GM19452 (cell line): ENCODE results near the gene LCN1.
"Not testable (repeated sequence)": the region's sequence is repeated elsewhere in the genome, so short reads cannot be mapped to it uniquely, and the experiment has no call there.

ENCODE experiments used
- ATAC-seq: cut with Tn5 transposase; IDR thresholded peaks from one replicate; pipeline ENCODE4 v1.9.1; 2021; ENCODE audit not compliant: unreplicated experiment

The LCN1 gene

DNA sequence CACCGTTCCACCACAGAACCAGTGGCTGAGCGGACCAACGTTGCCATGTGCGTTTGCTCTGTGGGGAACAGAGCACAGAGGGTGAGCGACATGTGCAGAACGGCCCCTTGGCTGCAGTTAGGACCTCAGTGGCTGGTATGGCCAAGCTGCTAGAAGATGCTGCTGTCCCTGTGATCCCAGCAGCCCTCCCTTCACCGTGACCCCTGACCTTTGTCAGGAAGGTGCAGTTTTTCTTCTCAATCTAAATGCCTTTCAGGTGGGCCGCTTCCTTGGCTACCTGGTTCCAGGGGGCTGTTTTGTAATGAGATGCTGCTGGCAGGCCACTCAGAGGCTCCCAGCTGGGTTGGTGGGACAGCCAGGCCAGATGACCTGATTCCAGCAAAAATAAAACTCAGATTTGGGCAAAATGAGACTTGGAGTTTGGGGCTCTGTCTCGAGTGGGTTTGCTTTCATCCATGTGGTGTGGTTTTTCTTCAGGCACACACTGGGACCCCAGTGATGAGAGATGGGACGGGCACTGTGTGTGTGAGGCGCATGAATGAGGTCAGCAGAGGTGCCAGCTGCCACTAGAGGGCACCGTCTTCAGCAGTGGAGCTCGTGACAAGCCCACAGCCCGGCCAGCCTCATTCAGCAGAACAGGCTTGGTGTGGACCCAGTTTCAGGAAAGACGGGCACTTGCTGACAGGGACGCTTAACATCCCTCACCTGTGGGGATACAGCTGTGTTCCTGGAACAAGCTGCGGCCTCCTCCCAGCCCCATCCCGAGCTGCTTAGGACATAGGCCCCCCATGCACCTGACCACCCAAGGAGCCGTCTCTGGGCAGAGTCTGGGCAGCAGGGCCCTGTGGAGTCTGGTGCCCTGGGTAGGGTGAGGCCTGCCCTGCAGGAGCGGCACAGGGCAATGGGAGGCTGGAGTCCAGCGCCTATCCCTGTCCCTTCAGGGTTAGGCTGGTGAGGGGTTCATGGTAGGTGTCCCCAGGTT is 16.7 kb upstream of the LCN1 start:
- no peak for ATAC-seq

GRCh38 chr9:135505406-135506187 is 15.6 kb upstream of the LCN1 start:
- no peak for ATAC-seq

GRCh38 chr9:135506327-135507103 is 14.7 kb upstream of the LCN1 start:
- ATAC-seq = no peak

GRCh38 chr9:135507104-135508035 is 13.9 kb upstream of the LCN1 start:
- no peak for ATAC-seq

DNA sequence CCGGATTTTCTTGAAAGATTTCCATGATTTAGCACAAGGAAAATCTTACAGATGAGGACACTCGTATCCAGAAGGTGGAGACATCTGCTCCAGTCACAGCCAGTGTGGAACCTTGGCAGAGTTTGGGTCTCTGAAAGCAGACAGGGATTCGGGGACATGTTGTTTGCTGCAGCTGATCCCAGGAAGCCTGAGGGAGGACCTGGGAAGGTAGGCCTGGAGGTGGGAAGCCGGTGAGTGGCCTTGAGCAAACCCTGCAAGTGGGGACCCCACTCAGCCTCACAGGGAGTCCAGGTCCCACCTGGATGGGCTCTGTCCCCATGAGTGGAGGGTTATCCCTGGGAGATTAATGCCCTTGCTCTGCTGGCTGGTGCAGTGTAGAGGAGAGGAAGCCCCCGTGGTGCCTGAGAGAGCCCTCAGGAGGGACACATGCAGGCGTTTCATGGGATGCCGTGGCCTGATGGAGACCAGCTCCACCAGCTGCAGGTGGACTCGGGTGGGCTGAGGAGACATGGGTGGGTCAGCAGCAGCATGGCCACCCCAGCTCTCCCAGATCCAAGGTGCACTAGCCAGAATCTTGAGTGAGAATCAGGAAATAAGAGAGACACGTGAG is 12.9 kb upstream of the LCN1 start:
- no peak for ATAC-seq

DNA sequence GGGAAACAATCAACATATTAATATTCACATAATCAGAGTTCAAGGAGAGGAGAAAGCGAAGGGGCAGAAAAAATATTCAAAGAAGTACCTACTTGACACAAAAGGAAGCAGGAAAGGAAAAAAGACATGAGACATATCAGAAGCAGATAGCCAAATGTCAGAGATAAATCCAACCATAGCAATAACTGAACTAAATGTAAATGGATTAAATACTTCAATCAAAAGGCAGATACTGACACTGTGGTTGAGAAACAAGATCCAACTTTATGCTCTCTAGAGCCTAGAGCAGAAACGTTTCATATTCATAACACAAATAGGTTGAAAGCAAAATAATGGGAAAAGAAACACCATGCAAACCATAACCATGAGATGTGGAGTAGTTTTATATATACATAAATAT is 11.8 kb upstream of the LCN1 start:
- ATAC-seq = no peak

GRCh38 chr9:135512241-135512603 is 9.0 kb upstream of the LCN1 start:
- ATAC-seq = no peak

DNA sequence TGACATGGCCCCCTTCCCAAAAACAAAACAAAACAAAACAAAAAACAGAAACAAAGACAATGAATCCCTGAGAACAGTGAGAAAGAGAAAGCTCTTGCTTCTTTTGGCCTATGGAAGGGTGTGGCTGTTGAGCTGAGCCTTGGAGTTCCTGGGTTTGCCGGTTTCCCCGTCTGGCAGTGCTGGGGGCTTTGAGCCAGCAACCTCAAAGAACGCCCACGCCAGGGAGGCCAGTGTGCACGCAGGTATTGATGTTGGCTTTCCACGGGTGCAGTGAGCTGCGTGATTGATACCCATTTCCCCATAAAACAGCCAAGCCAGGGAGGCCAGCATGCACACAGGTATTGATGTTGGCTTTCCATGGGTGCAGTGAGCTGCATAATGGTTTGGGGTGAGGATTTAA is 8.3 kb upstream of the LCN1 start:
- no peak for ATAC-seq

GRCh38 chr9:135513351-135513846 is 7.8 kb upstream of the LCN1 start:
- no peak for ATAC-seq

GRCh38 chr9:135513906-135514305 is 7.3 kb upstream of the LCN1 start:
- not testable (repeated sequence) for ATAC-seq

DNA sequence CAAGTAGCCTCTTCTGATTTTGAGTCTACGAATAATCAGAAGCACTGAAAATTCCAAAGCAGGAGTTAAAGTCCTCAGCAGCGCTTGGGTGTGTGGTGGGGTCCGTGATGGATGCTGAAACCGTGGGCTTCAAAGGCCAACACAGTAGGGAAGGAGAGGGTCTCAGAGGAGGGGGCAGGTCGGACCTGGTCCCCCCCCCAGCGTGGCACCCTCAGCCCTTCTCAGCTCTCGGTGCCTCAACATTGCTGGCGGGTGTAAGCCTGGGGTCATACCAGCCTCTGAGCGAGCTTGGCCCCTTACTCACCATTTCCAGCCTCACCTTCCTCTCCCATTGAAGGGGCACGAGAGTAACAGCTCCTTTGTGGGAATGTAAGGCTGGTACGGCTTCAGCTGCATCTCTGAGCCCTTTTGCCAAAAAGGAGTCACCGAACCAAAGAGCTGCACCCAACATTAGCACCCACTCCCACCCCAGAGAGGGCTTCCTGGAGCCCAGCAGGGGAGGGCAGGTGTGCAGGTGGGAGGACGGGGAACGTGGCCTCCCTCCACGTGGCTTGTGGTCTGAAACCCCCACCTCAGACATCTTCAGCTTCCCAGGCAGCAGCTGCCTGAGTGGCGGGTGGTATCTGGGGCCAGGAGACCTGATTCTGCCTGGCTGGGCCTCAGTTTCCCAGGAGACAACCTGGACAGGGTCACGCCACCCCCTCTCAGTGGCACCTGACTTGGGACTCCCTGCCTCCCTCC is 6.7 kb upstream of the LCN1 start:
- no peak for ATAC-seq

DNA sequence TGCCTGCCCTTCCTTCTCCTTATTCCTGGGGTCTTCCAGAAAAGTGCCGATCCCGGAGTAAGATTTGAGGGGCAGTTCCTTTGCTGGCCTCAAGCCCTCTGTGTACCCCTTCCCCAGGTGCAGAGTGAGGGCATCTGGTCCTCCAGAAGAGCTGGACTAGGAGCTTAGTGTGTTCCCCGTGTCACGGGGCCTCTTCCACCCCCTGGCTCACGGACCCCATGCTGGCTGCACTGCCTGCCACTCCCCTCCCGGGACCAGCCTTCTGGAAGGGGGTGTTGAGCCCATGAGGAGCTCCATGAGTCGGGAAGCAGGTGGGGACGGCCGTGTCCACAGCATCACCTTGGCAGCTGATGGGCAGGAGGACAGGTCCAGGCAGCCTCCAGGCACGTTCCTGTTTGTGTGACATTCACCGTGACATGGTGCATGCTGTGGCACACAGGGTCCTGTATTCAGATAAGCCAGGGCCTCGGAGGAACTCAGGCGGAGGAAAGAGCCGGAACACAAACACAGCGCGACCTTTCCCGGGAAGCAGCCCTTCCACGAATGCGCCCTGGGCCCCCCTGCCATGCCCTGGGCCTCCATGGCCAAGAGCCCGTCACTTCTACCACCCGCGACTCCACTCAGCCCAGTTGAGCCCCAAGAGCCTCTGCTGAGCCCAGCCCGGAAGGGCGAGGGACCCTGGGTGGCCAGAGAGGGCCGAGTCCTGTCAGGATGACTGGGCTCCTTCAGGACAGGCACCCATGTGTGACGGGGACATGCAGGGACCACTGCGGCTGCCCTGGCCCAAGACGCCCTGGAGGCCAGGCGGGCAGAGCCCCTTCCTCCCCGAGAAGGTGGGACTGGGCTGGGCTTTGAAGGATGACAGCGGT is 5.9 kb upstream of the LCN1 start:
- no peak for ATAC-seq

GRCh38 chr9:135516132-135516860 is 4.9 kb upstream of the LCN1 start:
- no peak for ATAC-seq

GRCh38 chr9:135517407-135517822 is 3.8 kb upstream of the LCN1 start:
- no peak for ATAC-seq

GRCh38 chr9:135519179-135519971 is 1.9 kb upstream of the LCN1 start:
- ATAC-seq = no peak

- ATAC-seq = no peak
Measured at GRCh38 chr9:135521608-135522095, 412 bp downstream of the LCN1 start.
